Measurements from ENCODE around the gene LSAMP.
"Not testable (repeated sequence)": the region's sequence is repeated elsewhere in the genome, so short reads cannot be mapped to it uniquely, and the experiment has no call there.

LSAMP gene

GRCh38 chr3:116233711-116234357, 211.5 kb downstream of the LSAMP start:
- DNase-seq, result no peak

- no peak for DNase-seq
These were observed 214.8 kb downstream of the LSAMP start for GRCh38 chr3:116230431-116231020.

- DNase-seq, result no peak
These were observed 219.0 kb downstream of the LSAMP start for GRCh38 chr3:116226266-116226665.

GRCh38 chr3:116216761-116217160, 228.5 kb downstream of the LSAMP start:
- no peak for DNase-seq

DNA sequence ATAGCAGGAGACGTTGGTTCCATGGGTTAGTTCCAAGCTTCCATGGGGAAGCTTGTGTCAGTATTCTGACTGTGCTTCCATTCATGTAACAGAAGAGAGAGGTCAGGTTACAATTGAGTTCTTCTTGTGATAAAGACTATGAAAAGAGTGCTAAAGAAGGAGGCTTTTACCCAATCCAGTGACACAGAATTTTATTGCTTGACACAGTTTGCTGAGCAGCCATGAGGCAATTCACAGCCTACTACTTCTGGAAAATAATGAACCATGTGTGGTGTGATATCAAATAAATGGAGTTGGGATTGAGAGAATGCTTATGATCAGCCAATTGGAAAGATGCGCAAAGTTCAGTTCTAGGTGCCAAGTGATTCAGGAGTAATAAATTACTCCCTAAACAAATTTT, 233.4 kb downstream of the LSAMP start:
- no peak for DNase-seq

GRCh38 chr3:116208830-116209229, 236.5 kb downstream of the LSAMP start:
- not testable (repeated sequence) for DNase-seq

DNA sequence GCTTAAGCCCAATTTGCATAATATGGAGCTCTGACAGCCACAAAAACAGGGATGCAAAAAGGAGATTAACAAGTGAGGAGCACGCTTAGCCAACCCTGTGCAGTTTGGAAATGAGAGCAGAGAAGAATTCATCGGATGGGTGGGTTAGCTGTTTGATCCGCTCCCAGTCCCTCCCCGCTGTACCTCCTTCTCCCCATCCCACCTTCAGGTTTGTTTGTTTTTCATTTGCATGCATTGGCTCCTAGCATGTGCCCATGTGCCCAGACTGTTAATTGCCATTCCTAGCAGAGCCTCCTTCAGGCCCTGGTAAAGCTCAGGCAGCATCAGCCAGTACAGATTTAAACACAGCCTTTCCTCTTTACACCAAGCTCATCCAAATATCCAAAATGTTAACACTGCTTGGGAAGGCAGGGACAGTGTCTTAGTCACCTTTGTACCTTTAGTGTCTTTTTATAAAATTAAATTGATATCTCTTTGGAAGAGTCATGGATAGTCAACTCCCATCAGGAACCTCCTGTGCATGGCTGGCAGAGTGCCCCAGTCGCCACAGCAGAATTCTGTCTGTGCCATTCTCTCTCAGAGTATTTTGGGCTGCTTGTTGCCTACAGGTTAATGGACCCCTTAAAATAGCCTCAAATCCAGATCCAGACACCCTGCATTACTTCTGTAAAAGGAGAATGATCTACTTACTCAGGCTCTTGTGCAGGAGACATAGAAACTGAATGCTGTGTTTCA, 244.2 kb downstream of the LSAMP start:
- DNase-seq, result no peak

DNA sequence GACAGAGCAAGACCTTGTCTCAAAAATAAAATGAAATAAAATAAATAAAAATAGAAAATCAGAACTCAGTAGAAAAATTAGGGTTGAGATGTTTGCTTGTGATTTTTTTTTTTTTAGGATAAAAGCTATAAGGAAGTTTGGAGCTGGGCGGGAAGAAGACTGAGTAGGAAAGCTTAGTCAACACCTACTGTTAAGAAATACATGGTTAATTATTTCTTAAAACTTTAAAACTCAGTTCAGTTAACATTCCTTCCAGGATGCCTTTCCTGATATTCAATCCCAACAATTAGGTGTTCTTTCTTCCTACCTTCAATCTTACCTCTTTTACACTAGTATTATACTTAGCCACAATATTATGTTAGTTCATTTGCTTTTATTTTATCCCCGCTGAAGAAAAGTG, 246.2 kb downstream of the LSAMP start:
- no peak for DNase-seq

GRCh38 chr3:116198087-116198486, 247.2 kb downstream of the LSAMP start:
- DNase-seq, result no peak

GRCh38 chr3:116192464-116192863, 252.8 kb downstream of the LSAMP start:
- no peak for DNase-seq

DNA sequence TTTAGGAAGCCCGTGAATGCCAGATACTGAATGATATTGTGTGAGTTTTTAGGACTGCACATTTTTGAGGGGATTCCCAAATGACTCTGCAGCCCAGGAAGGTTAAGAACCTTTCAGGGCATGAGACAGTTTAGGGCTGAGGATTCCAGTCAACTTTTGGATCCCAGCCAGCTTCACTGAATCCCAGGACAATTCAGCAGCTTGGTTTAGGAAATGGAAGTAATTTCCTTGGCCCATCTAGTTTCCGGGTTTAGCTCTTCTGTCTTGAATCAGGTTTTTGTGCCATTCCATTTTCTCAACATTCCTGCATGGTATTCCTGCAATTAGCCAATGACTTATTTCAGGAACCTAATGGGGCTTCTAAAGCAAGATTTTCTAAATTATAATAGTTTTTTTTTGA, 253.9 kb downstream of the LSAMP start:
- no peak for DNase-seq

- no peak for DNase-seq
These were observed 255.2 kb downstream of the LSAMP start for GRCh38 chr3:116190095-116190494.

- no peak for DNase-seq
These were observed 257.0 kb downstream of the LSAMP start for GRCh38 chr3:116188231-116188785.

GRCh38 chr3:116186049-116186448, 259.2 kb downstream of the LSAMP start:
- DNase-seq, result no peak

- DNase-seq, result no peak
These were observed 264.1 kb downstream of the LSAMP start for GRCh38 chr3:116181159-116181558.

DNA sequence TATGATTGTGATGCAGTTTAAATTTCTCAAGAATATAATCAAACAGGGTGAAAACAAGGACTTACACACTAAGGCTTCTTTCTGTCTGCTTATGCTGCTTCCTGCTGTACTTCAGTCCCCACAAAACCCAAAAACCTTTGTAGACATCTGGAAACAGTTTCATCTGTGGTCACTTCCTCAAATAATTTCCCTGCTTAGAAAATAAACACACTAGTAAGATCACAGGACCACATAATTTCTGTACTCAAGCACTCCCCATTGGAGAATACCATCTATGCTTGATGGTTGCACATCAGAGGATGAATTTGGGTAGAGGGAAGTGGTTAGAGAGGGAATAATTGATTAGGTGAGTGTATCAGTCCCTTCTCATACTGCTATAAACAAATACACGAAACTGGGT, 266.2 kb downstream of the LSAMP start:
- no peak for DNase-seq

GRCh38 chr3:116176974-116177555, 268.2 kb downstream of the LSAMP start:
- DNase-seq, result no peak

GRCh38 chr3:116166121-116166520, 279.2 kb downstream of the LSAMP start:
- no peak for DNase-seq

DNA sequence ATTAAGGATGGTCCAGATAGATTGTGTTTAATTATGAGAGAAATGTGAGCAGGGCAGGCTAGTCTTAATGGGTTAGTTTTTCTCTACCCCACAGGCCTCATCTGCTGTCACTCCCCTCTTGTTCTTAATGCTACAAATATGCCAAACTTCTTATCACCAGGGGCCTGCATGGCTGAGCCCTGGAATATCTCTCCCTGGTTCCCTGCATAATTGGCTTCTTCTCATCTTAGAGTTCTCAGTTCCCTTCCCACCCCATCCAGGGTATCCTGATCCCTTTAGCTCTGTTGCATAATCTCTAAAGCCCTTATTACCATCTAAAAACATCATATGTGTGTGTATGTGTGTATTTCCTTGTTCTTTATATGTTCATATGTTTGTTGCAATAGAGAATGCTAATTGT, 279.6 kb downstream of the LSAMP start:
- no peak for DNase-seq

- no peak for DNase-seq
These were observed 280.2 kb downstream of the LSAMP start for GRCh38 chr3:116165135-116165534.

GRCh38 chr3:116164039-116164438, 281.2 kb downstream of the LSAMP start:
- DNase-seq, result no peak

DNA sequence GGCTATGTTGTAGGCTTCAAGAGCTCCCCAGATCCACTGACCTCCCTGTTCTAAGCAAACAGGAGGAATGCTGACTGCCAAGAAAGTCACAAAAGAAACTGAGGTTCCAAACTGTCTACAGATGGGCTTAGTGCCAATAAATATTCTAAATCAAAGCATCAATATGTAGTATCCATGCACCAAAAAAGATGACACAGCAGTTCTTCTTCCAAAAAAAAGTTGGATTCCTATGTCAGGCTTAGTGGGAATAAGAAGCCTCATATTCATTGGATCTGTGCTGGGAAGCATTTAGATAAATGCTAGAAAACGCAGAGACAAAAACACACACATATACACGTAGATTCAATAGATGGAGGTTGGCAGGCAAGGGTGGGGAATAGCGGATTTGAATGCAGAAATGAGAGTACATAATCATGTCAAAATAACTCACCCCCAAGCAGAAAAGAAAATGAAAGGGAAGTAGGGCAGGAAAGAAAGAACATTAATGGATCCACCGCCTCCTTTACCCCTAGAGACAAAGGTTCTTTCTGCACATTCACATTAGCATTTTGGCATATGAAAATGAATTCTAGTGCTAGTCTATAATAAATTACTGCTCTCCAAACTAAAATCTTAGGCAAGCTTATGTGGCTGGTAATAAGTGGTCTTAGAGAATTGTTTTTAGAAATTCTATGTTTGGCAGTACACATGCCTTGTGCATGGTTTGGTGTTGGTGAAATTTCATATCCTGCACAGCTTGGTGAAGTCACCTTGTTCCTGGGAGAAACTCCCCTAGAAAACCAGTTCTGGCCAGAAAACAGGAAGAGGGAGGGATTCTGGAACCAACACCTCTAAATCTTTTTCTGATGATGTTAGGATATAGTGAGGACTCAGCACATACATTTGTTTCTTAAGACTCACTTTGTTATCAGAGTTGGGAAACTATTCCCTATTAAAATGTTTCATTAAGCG, 283.4 kb downstream of the LSAMP start:
- no peak for DNase-seq
